SK-N-SH treated with all-trans-retinoic acid at 6 μM for 48 hours (cell line): ENCODE data around the gene FHIT.

ENCODE experiments used
- ATAC-seq: fragments of 200-7000 bp; cut with Tn5 transposase; 3 replicates; pipeline ENCODE4 v1.9.1; 2020; ENCODE audit warnings: mild to moderate bottlenecking, moderate library complexity
- ARNTL ChIP-seq: fragments of 450-650 bp; formaldehyde crosslinking; IDR thresholded peaks from 2 replicates; pipeline ENCODE4 v1.5.0; 2020; ENCODE audit warnings: low read depth, mild to moderate bottlenecking, moderate library complexity, borderline replicate concordance
- BACH2 ChIP-seq: fragments of 250-450 bp; sonication (Bioruptor Pico); IDR thresholded peaks from 2 replicates; pipeline ENCODE4 v1.9.0; 2021; ENCODE audit warnings: mild to moderate bottlenecking, borderline replicate concordance
- CREB5 ChIP-seq: fragments of 250-450 bp; sonication (Bioruptor Pico); IDR thresholded peaks from 2 replicates; pipeline ENCODE4 v1.5.1; 2020; ENCODE audit warnings: low read depth, mild to moderate bottlenecking, moderate library complexity
- CSRNP3 ChIP-seq: fragments of 250-450 bp; sonication (Bioruptor Pico); IDR thresholded peaks from 2 replicates; pipeline ENCODE4 v1.5.1; 2021; ENCODE audit warnings: mild to moderate bottlenecking, moderate library complexity
- ESRRG ChIP-seq: fragments of 250-450 bp; sonication (Bioruptor Pico); IDR thresholded peaks from 2 replicates; pipeline ENCODE4 v1.6.1; 2021; ENCODE audit warnings: mild to moderate bottlenecking
- GLIS3 ChIP-seq: fragments of 250-450 bp; sonication (Bioruptor Pico); IDR thresholded peaks from 2 replicates; pipeline ENCODE4 v1.5.0; 2020; ENCODE audit warnings: mild to moderate bottlenecking, moderate library complexity
- ISL1 ChIP-seq: fragments of 250-450 bp; sonication (Bioruptor Pico); IDR thresholded peaks from 2 replicates; pipeline ENCODE4 v2.1.2; 2022; ENCODE audit warnings: mild to moderate bottlenecking, moderate library complexity
- OSR1 ChIP-seq: fragments of 250-450 bp; sonication (Bioruptor Pico); IDR thresholded peaks from 2 replicates; pipeline ENCODE4 v1.8.0; 2022; ENCODE audit warnings: moderate library complexity, mild to moderate bottlenecking, inconsistent platforms
- PATZ1 ChIP-seq: fragments of 250-450 bp; sonication (Bioruptor Pico); IDR thresholded peaks from 2 replicates; pipeline ENCODE4 v1.8.0; 2020; ENCODE audit warnings: mild to moderate bottlenecking, moderate library complexity, borderline replicate concordance
- POU6F1 ChIP-seq: fragments of 250-450 bp; sonication (Bioruptor Pico); IDR thresholded peaks from 2 replicates; pipeline ENCODE4 v1.8.0; 2021; ENCODE audit warnings: low read depth, mild to moderate bottlenecking, moderate library complexity, borderline replicate concordance
- PPARA ChIP-seq: fragments of 250-450 bp; sonication (Bioruptor Pico); IDR thresholded peaks from 2 replicates; pipeline ENCODE4 v1.5.0; 2020; ENCODE audit warnings: mild to moderate bottlenecking, borderline replicate concordance
- RARB ChIP-seq: fragments of 250-450 bp; sonication (Bioruptor Pico); IDR thresholded peaks from 2 replicates; pipeline ENCODE4 v1.8.0; 2021; ENCODE audit warnings: mild to moderate bottlenecking, moderate library complexity
- SNAI2 ChIP-seq: fragments of 250-450 bp; sonication (Bioruptor Pico); IDR thresholded peaks from 2 replicates; pipeline ENCODE4 v1.5.0; 2020; ENCODE audit warnings: mild to moderate bottlenecking, moderate library complexity
- TCF4 ChIP-seq: fragments of 250-450 bp; sonication (Bioruptor Pico); IDR thresholded peaks from 2 replicates; pipeline ENCODE4 v1.8.0; 2021; ENCODE audit warnings: mild to moderate bottlenecking, moderate library complexity, borderline replicate concordance
- TOX ChIP-seq: fragments of 250-450 bp; sonication (Bioruptor Pico); IDR thresholded peaks from 2 replicates; pipeline ENCODE4 v1.8.0; 2021; ENCODE audit warnings: mild to moderate bottlenecking, moderate library complexity, borderline replicate concordance
- TSHZ2 ChIP-seq: fragments of 250-450 bp; sonication (Bioruptor Pico); IDR thresholded peaks from 2 replicates; pipeline ENCODE4 v1.5.0; 2020; ENCODE audit warnings: mild to moderate bottlenecking, moderate library complexity
- ZC3H10 ChIP-seq: fragments of 250-450 bp; sonication (Bioruptor Pico); IDR thresholded peaks from 2 replicates; pipeline ENCODE4 v1.5.1; 2021; ENCODE audit warnings: mild to moderate bottlenecking, moderate library complexity
- ZFP3 ChIP-seq: fragments of 250-450 bp; sonication (Bioruptor Pico); IDR thresholded peaks from 2 replicates; pipeline ENCODE4 v1.5.0; 2020; ENCODE audit warnings: mild to moderate bottlenecking, moderate library complexity
- ZFP30 ChIP-seq: fragments of 450-650 bp; formaldehyde crosslinking; IDR thresholded peaks from 2 replicates; pipeline ENCODE4 v1.5.0; 2022; ENCODE audit warnings: mild to moderate bottlenecking, moderate library complexity
- ZNF565 ChIP-seq: fragments of 450-650 bp; formaldehyde crosslinking; conservative IDR thresholded peaks from 2 replicates; pipeline ENCODE4 v1.5.0; 2020; ENCODE audit warnings: low read depth, mild to moderate bottlenecking, moderate library complexity
- ZNF70 ChIP-seq: fragments of 450-650 bp; formaldehyde crosslinking; IDR thresholded peaks from 2 replicates; pipeline ENCODE4 v1.5.0; 2020; ENCODE audit warnings: mild to moderate bottlenecking, moderate library complexity
- ZNF8 ChIP-seq: fragments of 450-650 bp; formaldehyde crosslinking; IDR thresholded peaks from 2 replicates; pipeline ENCODE4 v1.5.0; 2020; ENCODE audit warnings: mild to moderate bottlenecking, moderate library complexity

Gene FHIT

GRCh38 chr3:60775985-60776384 lies 475.3 kb downstream of the FHIT start:
- TF ChIP-seq TCF4 (CRISPR knock-in tag) (no peak), TOX (CRISPR knock-in tag) (no peak), ARNTL (CRISPR knock-in tag) (no peak), ZFP3 (no peak), ISL1 (CRISPR knock-in tag) (no peak), RARB (CRISPR knock-in tag) (no peak), ZNF8 (CRISPR knock-in tag) (no peak), ESRRG (no peak), PPARA (no peak), ZNF565 (CRISPR knock-in tag) (no peak), ZC3H10 (CRISPR knock-in tag) (no peak), GLIS3 (CRISPR knock-in tag) (no peak), SNAI2 (no peak), BACH2 (CRISPR knock-in tag) (no peak)

GRCh38 chr3:60774617-60775016 lies 476.6 kb downstream of the FHIT start:
- TF ChIP-seq ZNF8 (CRISPR knock-in tag) (no peak), RARB (CRISPR knock-in tag) (no peak), ZNF70 (CRISPR knock-in tag) (no peak), TSHZ2 (CRISPR knock-in tag) (no peak), ESRRG (no peak), TOX (CRISPR knock-in tag) (no peak)
- no peak for ATAC-seq

More at GRCh38 chr3:60775985-60776384, 475.3 kb downstream of the FHIT start:
- ATAC-seq = no peak

- no peak for TF ChIP-seq ESRRG
- no peak for TF ChIP-seq ARNTL (CRISPR knock-in tag)
- no peak for TF ChIP-seq ZNF565 (CRISPR knock-in tag)
- no peak for TF ChIP-seq CREB5 (CRISPR knock-in tag)
- no peak for TF ChIP-seq GLIS3 (CRISPR knock-in tag)
- ATAC-seq = no peak
Measured at GRCh38 chr3:60772584-60772983, 478.7 kb downstream of the FHIT start.

- no peak for ATAC-seq
- TF ChIP-seq ZC3H10 (CRISPR knock-in tag) (no peak), ZFP3 (no peak), PPARA (no peak), GLIS3 (CRISPR knock-in tag) (no peak), ZNF70 (CRISPR knock-in tag) (no peak), PATZ1 (no peak), CSRNP3 (CRISPR knock-in tag) (no peak), OSR1 (CRISPR knock-in tag) (no peak), ZNF565 (CRISPR knock-in tag) (no peak), ZFP30 (CRISPR knock-in tag) (no peak), BACH2 (CRISPR knock-in tag) (no peak), ISL1 (CRISPR knock-in tag) (no peak), TOX (CRISPR knock-in tag) (no peak), ARNTL (CRISPR knock-in tag) (no peak), CREB5 (CRISPR knock-in tag) (no peak), POU6F1 (no peak)
Measured at GRCh38 chr3:60771766-60772165, 479.5 kb downstream of the FHIT start.
